ENCODE measurements around the gene MYO1G.

DNA sequence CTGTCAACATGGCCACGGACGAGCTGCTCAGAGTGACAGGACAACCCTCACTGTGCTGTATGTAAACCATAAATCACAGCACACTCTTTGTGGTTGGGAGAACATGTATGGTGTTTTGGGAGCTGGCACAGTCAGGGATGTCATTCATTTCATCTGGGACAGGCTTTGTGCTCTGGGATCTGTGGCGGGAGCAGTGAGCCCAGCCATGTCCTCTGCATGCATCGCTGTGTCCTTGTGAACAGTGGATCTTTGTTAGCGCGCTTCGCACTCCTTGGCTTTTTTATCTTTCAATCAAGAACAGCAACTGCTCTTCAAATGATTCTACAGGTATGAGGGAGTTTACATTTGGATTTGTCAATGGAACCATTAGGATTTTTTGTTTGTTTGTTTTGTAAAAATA is 28.3 kb upstream of the MYO1G start:
- TF ChIP-seq, protein P1, sequence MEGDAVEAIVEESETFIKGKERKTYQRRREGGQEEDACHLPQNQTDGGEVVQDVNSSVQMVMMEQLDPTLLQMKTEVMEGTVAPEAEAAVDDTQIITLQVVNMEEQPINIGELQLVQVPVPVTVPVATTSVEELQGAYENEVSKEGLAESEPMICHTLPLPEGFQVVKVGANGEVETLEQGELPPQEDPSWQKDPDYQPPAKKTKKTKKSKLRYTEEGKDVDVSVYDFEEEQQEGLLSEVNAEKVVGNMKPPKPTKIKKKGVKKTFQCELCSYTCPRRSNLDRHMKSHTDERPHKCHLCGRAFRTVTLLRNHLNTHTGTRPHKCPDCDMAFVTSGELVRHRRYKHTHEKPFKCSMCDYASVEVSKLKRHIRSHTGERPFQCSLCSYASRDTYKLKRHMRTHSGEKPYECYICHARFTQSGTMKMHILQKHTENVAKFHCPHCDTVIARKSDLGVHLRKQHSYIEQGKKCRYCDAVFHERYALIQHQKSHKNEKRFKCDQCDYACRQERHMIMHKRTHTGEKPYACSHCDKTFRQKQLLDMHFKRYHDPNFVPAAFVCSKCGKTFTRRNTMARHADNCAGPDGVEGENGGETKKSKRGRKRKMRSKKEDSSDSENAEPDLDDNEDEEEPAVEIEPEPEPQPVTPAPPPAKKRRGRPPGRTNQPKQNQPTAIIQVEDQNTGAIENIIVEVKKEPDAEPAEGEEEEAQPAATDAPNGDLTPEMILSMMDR (IDR thresholded peaks at IDR 0.05) = no peak
- no peak for TF ChIP-seq GATA3 (IDR thresholded peaks at IDR 0.05; ENCODE audit: borderline replicate concordance)
- no peak for TF ChIP-seq RAD21 (conservative IDR thresholded peaks at IDR 0.05 in 1 of 2, IDR thresholded peaks at IDR 0.05 in 1 of 2)
- TF ChIP-seq, protein P2, sequence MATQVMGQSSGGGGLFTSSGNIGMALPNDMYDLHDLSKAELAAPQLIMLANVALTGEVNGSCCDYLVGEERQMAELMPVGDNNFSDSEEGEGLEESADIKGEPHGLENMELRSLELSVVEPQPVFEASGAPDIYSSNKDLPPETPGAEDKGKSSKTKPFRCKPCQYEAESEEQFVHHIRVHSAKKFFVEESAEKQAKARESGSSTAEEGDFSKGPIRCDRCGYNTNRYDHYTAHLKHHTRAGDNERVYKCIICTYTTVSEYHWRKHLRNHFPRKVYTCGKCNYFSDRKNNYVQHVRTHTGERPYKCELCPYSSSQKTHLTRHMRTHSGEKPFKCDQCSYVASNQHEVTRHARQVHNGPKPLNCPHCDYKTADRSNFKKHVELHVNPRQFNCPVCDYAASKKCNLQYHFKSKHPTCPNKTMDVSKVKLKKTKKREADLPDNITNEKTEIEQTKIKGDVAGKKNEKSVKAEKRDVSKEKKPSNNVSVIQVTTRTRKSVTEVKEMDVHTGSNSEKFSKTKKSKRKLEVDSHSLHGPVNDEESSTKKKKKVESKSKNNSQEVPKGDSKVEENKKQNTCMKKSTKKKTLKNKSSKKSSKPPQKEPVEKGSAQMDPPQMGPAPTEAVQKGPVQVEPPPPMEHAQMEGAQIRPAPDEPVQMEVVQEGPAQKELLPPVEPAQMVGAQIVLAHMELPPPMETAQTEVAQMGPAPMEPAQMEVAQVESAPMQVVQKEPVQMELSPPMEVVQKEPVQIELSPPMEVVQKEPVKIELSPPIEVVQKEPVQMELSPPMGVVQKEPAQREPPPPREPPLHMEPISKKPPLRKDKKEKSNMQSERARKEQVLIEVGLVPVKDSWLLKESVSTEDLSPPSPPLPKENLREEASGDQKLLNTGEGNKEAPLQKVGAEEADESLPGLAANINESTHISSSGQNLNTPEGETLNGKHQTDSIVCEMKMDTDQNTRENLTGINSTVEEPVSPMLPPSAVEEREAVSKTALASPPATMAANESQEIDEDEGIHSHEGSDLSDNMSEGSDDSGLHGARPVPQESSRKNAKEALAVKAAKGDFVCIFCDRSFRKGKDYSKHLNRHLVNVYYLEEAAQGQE (IDR thresholded peaks at IDR 0.05) = no peak
- no peak for TF ChIP-seq POLR2A (IDR thresholded peaks at IDR 0.05; ENCODE audit: low read length)
- no peak for TF ChIP-seq MAZ (IDR thresholded peaks at IDR 0.05; ENCODE audit: borderline replicate concordance, low read depth, low read length)
- no peak for TF ChIP-seq RFX5 (IDR thresholded peaks at IDR 0.05)
- no peak for TF ChIP-seq CEBPB (IDR thresholded peaks at IDR 0.05)
- TF ChIP-seq CBX2 (IDR thresholded peaks at IDR 0.05; ENCODE audit: borderline replicate concordance, low read depth) = no peak
- no peak for TF ChIP-seq CHD2 (IDR thresholded peaks at IDR 0.05; ENCODE audit: low read length, partially characterized antibody)
- no peak for TF ChIP-seq SMC3 (IDR thresholded peaks at IDR 0.05)
- TF ChIP-seq, protein P3, sequence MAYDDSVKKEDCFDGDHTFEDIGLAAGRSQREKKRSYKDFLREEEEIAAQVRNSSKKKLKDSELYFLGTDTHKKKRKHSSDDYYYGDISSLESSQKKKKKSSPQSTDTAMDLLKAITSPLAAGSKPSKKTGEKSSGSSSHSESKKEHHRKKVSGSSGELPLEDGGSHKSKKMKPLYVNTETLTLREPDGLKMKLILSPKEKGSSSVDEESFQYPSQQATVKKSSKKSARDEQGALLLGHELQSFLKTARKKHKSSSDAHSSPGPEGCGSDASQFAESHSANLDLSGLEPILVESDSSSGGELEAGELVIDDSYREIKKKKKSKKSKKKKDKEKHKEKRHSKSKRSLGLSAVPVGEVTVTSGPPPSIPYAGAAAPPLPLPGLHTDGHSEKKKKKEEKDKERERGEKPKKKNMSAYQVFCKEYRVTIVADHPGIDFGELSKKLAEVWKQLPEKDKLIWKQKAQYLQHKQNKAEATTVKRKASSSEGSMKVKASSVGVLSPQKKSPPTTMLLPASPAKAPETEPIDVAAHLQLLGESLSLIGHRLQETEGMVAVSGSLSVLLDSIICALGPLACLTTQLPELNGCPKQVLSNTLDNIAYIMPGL (CRISPR knock-in tag; IDR thresholded peaks at IDR 0.05; ENCODE audit: borderline replicate concordance) = no peak
- no peak for TF ChIP-seq TP53 (CRISPR knock-in tag; IDR thresholded peaks at IDR 0.05)
- TF ChIP-seq ESRRA (IDR thresholded peaks at IDR 0.05; ENCODE audit: borderline replicate concordance, low read length) = no peak

All from A549 (cell line).